ENCODE data around the gene TRRAP. TPM values are rescaled to one million over a fixed set of nuclear protein-coding genes. Genes with fewer than 3 reads are reported as not detected.

Gene TRRAP
- polyA plus RNA-seq, 1 donor (not counting 4 experiments of a cell fraction or from before 2014, with no cell fraction given): 6.1 TPM

GRCh38 chr7:98945852-98946251, 67.5 kb downstream of the TRRAP start:
- Histone ChIP-seq H3K27me3 (ENCODE audit: control insufficient read depth, extremely low read depth, insufficient read depth, low read length) (no peaks in the 10 kb centered on the region), H3K9me3 (ENCODE audit: control insufficient read depth, low read depth, low read length) (no peaks in the 10 kb centered on the region), H3K9me1 (ENCODE audit: control insufficient read depth, extremely low read depth, insufficient read depth, low read length) (no peaks in the 10 kb centered on the region), H3K27ac (ENCODE audit: control insufficient read depth, insufficient read depth, low read length) (no peak overlapping the region), H4K20me1 (ENCODE audit: control insufficient read depth, extremely low read depth, insufficient read depth, low read length) (no peaks in the 10 kb centered on the region), H3K36me3 (ENCODE audit: control insufficient read depth in 2 of 2, extremely low read depth in 1 of 2, insufficient read depth in 2 of 2, low read length in 2 of 2) (peaks cover 38 to 43% of the 10 kb centered on the region in 2 experiments), H3K9ac (ENCODE audit: control insufficient read depth, extremely low read depth, insufficient read depth, low read length) (no peak overlapping the region), H3K4me2 (ENCODE audit: control insufficient read depth, extremely low read depth, insufficient read depth, low read depth, low read length) (no peak overlapping the region), H2AFZ (ENCODE audit: control insufficient read depth, low read length) (no peak overlapping the region), H3K4me3 (ENCODE audit: control insufficient read depth in 2 of 3, extremely low read depth in 1 of 3, insufficient read depth in 2 of 3, low read depth in 1 of 3, low read length in 3 of 3) (no peak overlapping the region), H3K79me2 (ENCODE audit: control insufficient read depth, insufficient read depth, low read length) (peaks cover 4% of the 10 kb centered on the region), H3K4me1 (ENCODE audit: control insufficient read depth, extremely low read depth, insufficient read depth, low read length) (no peaks in the 10 kb centered on the region)
- dilution Hi-C loops (cut with MboI; ENCODE audit: extremely low pct_ligation_motif_present, low sequenced_read_pairs): no loop called here
- TF ChIP-seq CTCF (optimal IDR thresholded peaks at IDR 0.05 in 1 of 3, IDR thresholded peaks at IDR 0.05 in 1 of 3, conservative IDR thresholded peaks at IDR 0.05 in 1 of 3; ENCODE audit: extremely low read depth in 1 of 3, insufficient read depth in 2 of 3, low read length in 3 of 3): no peak
- TF ChIP-seq EZH2 (IDR thresholded peaks at IDR 0.05; ENCODE audit: low read length): no peak
- FAIRE-seq: no peak
- no peak for DNase-seq (ENCODE audit: low read depth, low spot score)

GRCh38 chr7:98946389-98946788, 68.1 kb downstream of the TRRAP start:
- H3K4me3 ChIP-seq (ENCODE audit: control insufficient read depth in 2 of 3, extremely low read depth in 1 of 3, insufficient read depth in 2 of 3, low read depth in 1 of 3, low read length in 3 of 3): no peak overlapping the region
- H3K4me2 ChIP-seq (ENCODE audit: control insufficient read depth, extremely low read depth, insufficient read depth, low read depth, low read length): no peak overlapping the region
- no peak overlapping the region for H3K27ac ChIP-seq (ENCODE audit: control insufficient read depth, insufficient read depth, low read length)
- no peaks in the 10 kb centered on the region for H3K9me1 ChIP-seq (ENCODE audit: control insufficient read depth, extremely low read depth, insufficient read depth, low read length)
- dilution Hi-C loops (cut with MboI; ENCODE audit: extremely low pct_ligation_motif_present, low sequenced_read_pairs): no loop called here
- peaks cover 38 to 43% of the 10 kb centered on the region in 2 experiments for H3K36me3 ChIP-seq (ENCODE audit: control insufficient read depth in 2 of 2, extremely low read depth in 1 of 2, insufficient read depth in 2 of 2, low read length in 2 of 2)
- H3K27me3 ChIP-seq (ENCODE audit: control insufficient read depth, extremely low read depth, insufficient read depth, low read length): no peaks in the 10 kb centered on the region
- no peak overlapping the region for H2AFZ ChIP-seq (ENCODE audit: control insufficient read depth, low read length)
- no peak for DNase-seq (ENCODE audit: low read depth, low spot score)
- no peaks in the 10 kb centered on the region for H3K4me1 ChIP-seq (ENCODE audit: control insufficient read depth, extremely low read depth, insufficient read depth, low read length)
- H3K9ac ChIP-seq (ENCODE audit: control insufficient read depth, extremely low read depth, insufficient read depth, low read length): no peak overlapping the region
- H3K79me2 ChIP-seq (ENCODE audit: control insufficient read depth, insufficient read depth, low read length): peaks cover 4% of the 10 kb centered on the region
- no peak for FAIRE-seq
- no peaks in the 10 kb centered on the region for H3K9me3 ChIP-seq (ENCODE audit: control insufficient read depth, low read depth, low read length)
- TF ChIP-seq EZH2 (IDR thresholded peaks at IDR 0.05; ENCODE audit: low read length): no peak
- no peak for TF ChIP-seq CTCF (optimal IDR thresholded peaks at IDR 0.05 in 1 of 3, IDR thresholded peaks at IDR 0.05 in 1 of 3, conservative IDR thresholded peaks at IDR 0.05 in 1 of 3; ENCODE audit: extremely low read depth in 1 of 3, insufficient read depth in 2 of 3, low read length in 3 of 3)
- no peaks in the 10 kb centered on the region for H4K20me1 ChIP-seq (ENCODE audit: control insufficient read depth, extremely low read depth, insufficient read depth, low read length)
